ENCODE data around the gene ZNF892. TPM values are rescaled to one million over a fixed set of nuclear protein-coding genes. Genes with fewer than 3 reads are reported as not detected.

The ZNF892 gene
- total RNA-seq, 2 donors from 2014 or later, result 14.7 to 16.7 TPM

DNA sequence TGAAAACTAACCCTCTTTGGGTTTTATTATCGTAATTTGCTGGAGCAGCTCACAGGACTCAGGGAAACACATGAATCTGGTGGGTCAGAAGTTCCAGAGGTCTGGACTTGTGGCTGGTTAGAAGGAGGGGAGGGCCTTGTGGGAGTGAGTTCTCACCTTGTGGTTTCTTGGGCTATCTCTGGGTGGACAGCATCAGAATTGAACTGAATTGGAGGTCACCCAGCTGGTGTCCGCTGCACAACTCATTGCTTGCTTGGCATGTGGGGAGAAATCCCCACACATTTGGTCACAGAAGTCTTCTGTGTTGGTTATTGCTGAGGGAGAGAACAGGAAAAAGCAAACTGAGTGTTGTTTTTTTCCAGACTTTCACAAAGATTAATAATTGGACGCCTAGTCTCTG, 27.5 kb downstream of the ZNF892 start:
- no peak for DNase-seq
- Histone ChIP-seq H3K27me3 (ENCODE audit: control insufficient read depth, insufficient read depth, low read length, poor library complexity, severe bottlenecking) (no peaks in the 10 kb centered on the region), H3K4me3 (ENCODE audit: low read length) (no peak overlapping the region), H3K27ac (ENCODE audit: low read depth, low read length) (no peak overlapping the region), H3K9me3 (ENCODE audit: control insufficient read depth, low read length) (peaks cover 6% of the 10 kb centered on the region), H3K9ac (ENCODE audit: extremely low read depth, low read length, poor library complexity, severe bottlenecking) (no peak overlapping the region), H3K36me3 (ENCODE audit: control insufficient read depth, insufficient read depth, low read length) (no peaks in the 10 kb centered on the region), H3K4me1 (ENCODE audit: control insufficient read depth, insufficient read depth, low read length) (no peaks in the 10 kb centered on the region)
- WGBS, 2 experiments (ENCODE audit: insufficient coverage in 1 of 2, insufficient read length in 1 of 2), result 89% methylated on average over 3 of the region's 3 CpGs
- Mint-ChIP-seq H3K4me1 (no peaks in the 10 kb centered on the region), H3K27ac (no peak overlapping the region), H3K9me3 (peaks cover 17% of the 10 kb centered on the region), H3K27me3 (ENCODE audit: insufficient read depth) (no peaks in the 10 kb centered on the region), H3K4me3 (no peak overlapping the region), H3K36me3 (ENCODE audit: low read depth) (no peaks in the 10 kb centered on the region)
- TF ChIP-seq, protein P1, sequence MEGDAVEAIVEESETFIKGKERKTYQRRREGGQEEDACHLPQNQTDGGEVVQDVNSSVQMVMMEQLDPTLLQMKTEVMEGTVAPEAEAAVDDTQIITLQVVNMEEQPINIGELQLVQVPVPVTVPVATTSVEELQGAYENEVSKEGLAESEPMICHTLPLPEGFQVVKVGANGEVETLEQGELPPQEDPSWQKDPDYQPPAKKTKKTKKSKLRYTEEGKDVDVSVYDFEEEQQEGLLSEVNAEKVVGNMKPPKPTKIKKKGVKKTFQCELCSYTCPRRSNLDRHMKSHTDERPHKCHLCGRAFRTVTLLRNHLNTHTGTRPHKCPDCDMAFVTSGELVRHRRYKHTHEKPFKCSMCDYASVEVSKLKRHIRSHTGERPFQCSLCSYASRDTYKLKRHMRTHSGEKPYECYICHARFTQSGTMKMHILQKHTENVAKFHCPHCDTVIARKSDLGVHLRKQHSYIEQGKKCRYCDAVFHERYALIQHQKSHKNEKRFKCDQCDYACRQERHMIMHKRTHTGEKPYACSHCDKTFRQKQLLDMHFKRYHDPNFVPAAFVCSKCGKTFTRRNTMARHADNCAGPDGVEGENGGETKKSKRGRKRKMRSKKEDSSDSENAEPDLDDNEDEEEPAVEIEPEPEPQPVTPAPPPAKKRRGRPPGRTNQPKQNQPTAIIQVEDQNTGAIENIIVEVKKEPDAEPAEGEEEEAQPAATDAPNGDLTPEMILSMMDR (conservative IDR thresholded peaks at IDR 0.05), result no peak

DNA sequence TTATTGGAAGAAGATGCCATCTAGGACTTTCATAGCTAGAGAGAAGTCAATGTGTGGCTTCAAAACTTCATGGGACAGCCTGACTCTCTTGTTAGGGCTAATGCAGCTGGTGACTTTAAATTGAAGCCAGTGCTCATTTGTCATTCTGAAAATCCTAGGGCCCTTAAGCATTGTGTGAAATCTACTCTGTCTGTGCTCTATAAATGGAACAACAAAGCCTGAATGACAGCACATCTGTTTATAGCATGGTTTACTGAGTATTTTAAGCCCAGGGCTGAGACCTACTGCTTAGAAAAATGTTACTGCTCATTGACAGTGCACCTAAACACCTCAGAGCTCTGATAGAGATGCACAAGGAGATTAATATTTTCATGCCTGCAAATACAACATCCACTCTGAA, 30.8 kb downstream of the ZNF892 start:
- TF ChIP-seq, protein P1 (conservative IDR thresholded peaks at IDR 0.05), result no peak
- H3K36me3 Mint-ChIP-seq (ENCODE audit: low read depth), result no peaks in the 10 kb centered on the region
- no peaks in the 10 kb centered on the region for H3K4me1 ChIP-seq (ENCODE audit: control insufficient read depth, insufficient read depth, low read length)

GRCh38 chr2:95240091-95240490, 32.8 kb downstream of the ZNF892 start:
- no peak overlapping the region for H3K27ac Mint-ChIP-seq
- peaks cover 33% of the 10 kb centered on the region for H3K9me3 ChIP-seq (ENCODE audit: control insufficient read depth, low read length)
- TF ChIP-seq, protein P1 (conservative IDR thresholded peaks at IDR 0.05), result no peak
- no peaks in the 10 kb centered on the region for H3K4me1 ChIP-seq (ENCODE audit: control insufficient read depth, insufficient read depth, low read length)
- no peaks in the 10 kb centered on the region for H3K27me3 ChIP-seq (ENCODE audit: control insufficient read depth, insufficient read depth, low read length, poor library complexity, severe bottlenecking)
- H3K9ac ChIP-seq (ENCODE audit: extremely low read depth, low read length, poor library complexity, severe bottlenecking), result no peak overlapping the region
- H3K4me1 Mint-ChIP-seq, result no peaks in the 10 kb centered on the region
- H3K27me3 Mint-ChIP-seq (ENCODE audit: insufficient read depth), result peaks cover 2% of the 10 kb centered on the region
- no peaks in the 10 kb centered on the region for H3K36me3 ChIP-seq (ENCODE audit: control insufficient read depth, insufficient read depth, low read length)
- no peak overlapping the region for H3K4me3 Mint-ChIP-seq
- 84 to 86% methylated on average over 4 to 5 of the region's 5 CpGs for WGBS, 2 experiments (ENCODE audit: insufficient coverage in 1 of 2, insufficient read length in 1 of 2)
- H3K4me3 ChIP-seq (ENCODE audit: low read length), result no peak overlapping the region
- H3K27ac ChIP-seq (ENCODE audit: low read depth, low read length), result no peak overlapping the region
- DNase-seq, result no peak
- H3K36me3 Mint-ChIP-seq (ENCODE audit: low read depth), result peaks cover 6% of the 10 kb centered on the region
- peaks cover 56% of the 10 kb centered on the region for H3K9me3 Mint-ChIP-seq

More for the DNA sequence above, 30.8 kb downstream of the ZNF892 start:
- H3K4me1 Mint-ChIP-seq, result no peaks in the 10 kb centered on the region
- Histone ChIP-seq H3K9me3 (ENCODE audit: control insufficient read depth, low read length) (peaks cover 32% of the 10 kb centered on the region), H3K4me3 (ENCODE audit: low read length) (no peak overlapping the region), H3K36me3 (ENCODE audit: control insufficient read depth, insufficient read depth, low read length) (no peaks in the 10 kb centered on the region), H3K27me3 (ENCODE audit: control insufficient read depth, insufficient read depth, low read length, poor library complexity, severe bottlenecking) (no peaks in the 10 kb centered on the region), H3K9ac (ENCODE audit: extremely low read depth, low read length, poor library complexity, severe bottlenecking) (no peak overlapping the region), H3K27ac (ENCODE audit: low read depth, low read length) (no peak overlapping the region)
- DNase-seq, result no peak
- no peak overlapping the region for H3K4me3 Mint-ChIP-seq
- peaks cover 48% of the 10 kb centered on the region for H3K9me3 Mint-ChIP-seq
- H3K27ac Mint-ChIP-seq, result no peak overlapping the region
- H3K27me3 Mint-ChIP-seq (ENCODE audit: insufficient read depth), result no peaks in the 10 kb centered on the region
